OCI-LY1 (cell line): ENCODE measurements around the gene RBM11.

Experiments
- H2AFZ ChIP-seq: fragments of 200-600 bp; sonication (generic), shearing (Covaris generic); 2 replicates; pipeline ENCODE4 v1.6.0; 2014; ENCODE audit warnings: antibody characterized with exemption, mild to moderate bottlenecking, low read length
- H3F3A ChIP-seq: fragments of 200-600 bp; sonication (generic), shearing (Covaris generic); 2 replicates; pipeline ENCODE4 v1.6.0; 2014; ENCODE audit warnings: mild to moderate bottlenecking, antibody characterized with exemption, low read length, moderate library complexity; ENCODE audit not compliant: insufficient read depth
- H3K27ac ChIP-seq: fragments of 200-600 bp; sonication (generic); 2 replicates; pipeline ENCODE4 v1.5.1; 2014; ENCODE audit warnings: low read length, mixed run types, mild to moderate bottlenecking, low read depth; ENCODE audit not compliant: poor library complexity, severe bottlenecking
- H3K27me3 ChIP-seq: fragments of 200-600 bp; sonication (generic); 2 replicates; pipeline ENCODE4 v1.6.0; 2014; ENCODE audit warnings: antibody characterized with exemption, mild to moderate bottlenecking, low read length, moderate library complexity; ENCODE audit not compliant: insufficient read depth
- H3K36me3 ChIP-seq: fragments of 200-600 bp; sonication (generic); 2 replicates; pipeline ENCODE4 v1.6.1; 2014; ENCODE audit warnings: mild to moderate bottlenecking, antibody characterized with exemption, low read length, moderate library complexity, mixed read lengths; ENCODE audit not compliant: insufficient read depth
- H3K4me1 ChIP-seq: fragments of 200-600 bp; sonication (generic); 2 replicates; pipeline ENCODE4 v1.5.1; 2014; ENCODE audit warnings: mild to moderate bottlenecking, low read length, moderate library complexity; ENCODE audit not compliant: insufficient read depth, severe bottlenecking
- H3K4me2 ChIP-seq: fragments of 200-600 bp; sonication (generic), shearing (Covaris generic); 2 replicates; pipeline ENCODE4 v1.6.1; 2014; ENCODE audit warnings: low read length
- H3K4me3 ChIP-seq: fragments of 200-600 bp; sonication (generic); 2 replicates; pipeline ENCODE4 v1.5.1; 2014; ENCODE audit warnings: low read length, low read depth, mild to moderate bottlenecking, mixed read lengths; ENCODE audit not compliant: poor library complexity, severe bottlenecking
- H3K79me2 ChIP-seq: fragments of 200-600 bp; shearing (Covaris generic); 2 replicates; pipeline ENCODE4 v1.6.1; 2016; ENCODE audit warnings: mixed run types, low read length, mixed read lengths; ENCODE audit not compliant: insufficient read depth
- H3K9ac ChIP-seq: fragments of 200-600 bp; sonication (generic), shearing (Covaris generic); 2 replicates; pipeline ENCODE4 v1.6.1; 2014; ENCODE audit warnings: mild to moderate bottlenecking, low read length, mixed read lengths
- H3K9me2 ChIP-seq: fragments of 200-600 bp; sonication (generic), shearing (Covaris generic); 2 replicates; pipeline ENCODE4 v1.6.1; 2014; ENCODE audit warnings: low read depth, mild to moderate bottlenecking, low read length, mixed read lengths
- H3K9me3 ChIP-seq: fragments of 200-600 bp; shearing (Covaris generic); 2 replicates; pipeline ENCODE4 v1.6.1; 2014; ENCODE audit warnings: low read length, mixed read lengths
- H4K20me1 ChIP-seq: fragments of 200-600 bp; sonication (generic), shearing (Covaris generic); 2 replicates; pipeline ENCODE4 v1.6.0; 2016; ENCODE audit warnings: mild to moderate bottlenecking, low read length; ENCODE audit not compliant: insufficient read depth
- CTCF ChIP-seq: fragments of 200-600 bp; sonication (generic), shearing (Covaris generic); IDR thresholded peaks from 2 replicates; pipeline ENCODE4 v1.5.1; 2017; ENCODE audit warnings: mild to moderate bottlenecking, antibody characterized with exemption, low read length, moderate library complexity, mixed read lengths
- EZH2 ChIP-seq: fragments of 200-600 bp; sonication (generic), shearing (Covaris generic); IDR thresholded peaks from 2 replicates; pipeline ENCODE4 v1.8.0; 2017; ENCODE audit warnings: borderline replicate concordance, mixed run types, mild to moderate bottlenecking, antibody characterized with exemption, low read length, moderate library complexity, mixed read lengths

Gene RBM11

GRCh38 chr21:14271641-14272040 lies 55.7 kb downstream of the RBM11 start:
- TF ChIP-seq EZH2, result no peak
- no peak for TF ChIP-seq CTCF
- H3K27me3 ChIP-seq, result no peaks in the 10 kb centered on the region
- H3K79me2 ChIP-seq, result no peaks in the 10 kb centered on the region
- no peaks in the 10 kb centered on the region for H3K9me2 ChIP-seq
- H3K36me3 ChIP-seq, result no peaks in the 10 kb centered on the region
- no peak overlapping the region for H3K9ac ChIP-seq
- H2AFZ ChIP-seq, result no peak overlapping the region
- H3K9me3 ChIP-seq, result no peaks in the 10 kb centered on the region
- H3K4me3 ChIP-seq, result no peak overlapping the region
- H3K27ac ChIP-seq, result no peak overlapping the region
- no peaks in the 10 kb centered on the region for H3K4me1 ChIP-seq
- no peak overlapping the region for H3K4me2 ChIP-seq
- H4K20me1 ChIP-seq, result no peaks in the 10 kb centered on the region
- no peaks in the 10 kb centered on the region for H3F3A ChIP-seq

- TF ChIP-seq EZH2 (no peak), CTCF (no peak)
- Histone ChIP-seq H3K79me2 (no peaks in the 10 kb centered on the region), H3F3A (no peaks in the 10 kb centered on the region), H3K9ac (no peak overlapping the region), H2AFZ (no peak overlapping the region), H3K4me2 (no peak overlapping the region), H3K9me2 (no peaks in the 10 kb centered on the region), H3K27me3 (no peaks in the 10 kb centered on the region), H3K4me1 (no peaks in the 10 kb centered on the region), H3K4me3 (no peak overlapping the region), H3K9me3 (no peaks in the 10 kb centered on the region), H3K36me3 (no peaks in the 10 kb centered on the region), H4K20me1 (no peaks in the 10 kb centered on the region), H3K27ac (no peak overlapping the region)
Measured at GRCh38 chr21:14273736-14274538, 58.0 kb downstream of the RBM11 start.

- Histone ChIP-seq H4K20me1 (no peaks in the 10 kb centered on the region), H3K9me2 (no peaks in the 10 kb centered on the region), H3K9ac (no peak overlapping the region), H3K79me2 (no peaks in the 10 kb centered on the region), H3K4me1 (no peaks in the 10 kb centered on the region), H3K27ac (no peak overlapping the region), H3K4me3 (no peak overlapping the region), H3F3A (no peaks in the 10 kb centered on the region), H3K9me3 (no peaks in the 10 kb centered on the region), H3K27me3 (no peaks in the 10 kb centered on the region), H2AFZ (no peak overlapping the region), H3K4me2 (no peak overlapping the region), H3K36me3 (no peaks in the 10 kb centered on the region)
- TF ChIP-seq EZH2, result no peak
Measured at GRCh38 chr21:14275702-14276205, 59.8 kb downstream of the RBM11 start.
